ENCODE measurements around the gene LRRC49.

LRRC49 gene

GRCh38 chr15:70892002-70892911 lies at the start of gene LRRC49, which contains the start of gene THAP10:
Gene LRRC49 (plus strand): TSS chr15:70892826. CDS start chr15:70892895, 69 bp downstream.
Gene THAP10 (minus strand): TSS chr15:70892433. CDS start chr15:70892272, 161 bp downstream.
- TF ChIP-seq CTCF (conservative IDR thresholded peaks at IDR 0.05; ENCODE audit: low read length): no peak
- peak; percentile 96 for DNase-seq (ENCODE audit: low read depth)
- H3K4me3 ChIP-seq (ENCODE audit: low read length): peak within 1 kb of the TSS; percentile 88

- no peak for TF ChIP-seq CTCF (conservative IDR thresholded peaks at IDR 0.05; ENCODE audit: low read length)
- DNase-seq (ENCODE audit: low read depth): no peak
- H3K4me3 ChIP-seq (ENCODE audit: low read length): no peak overlapping the region
Observed at GRCh38 chr15:70845602-70846360, 46.8 kb upstream of the LRRC49 start.

GRCh38 chr15:70851889-70852288 lies 40.7 kb upstream of the LRRC49 start:
- H3K4me3 ChIP-seq (ENCODE audit: low read length): peak overlapping the region; percentile 92
- no peak for DNase-seq (ENCODE audit: low read depth)
- TF ChIP-seq CTCF (conservative IDR thresholded peaks at IDR 0.05; ENCODE audit: low read length): no peak

GRCh38 chr15:70852501-70853317 lies 39.9 kb upstream of the LRRC49 start:
- H3K4me3 ChIP-seq (ENCODE audit: low read length): peak overlapping the region; percentile 92
- TF ChIP-seq CTCF (conservative IDR thresholded peaks at IDR 0.05; ENCODE audit: low read length): no peak
- peak; percentile 73 for DNase-seq (ENCODE audit: low read depth)

- no peak for TF ChIP-seq CTCF (conservative IDR thresholded peaks at IDR 0.05; ENCODE audit: low read length)
Observed at GRCh38 chr15:70853318-70853972, 39.2 kb upstream of the LRRC49 start.

GRCh38 chr15:70853973-70854665 lies 38.5 kb upstream of the LRRC49 start, which contains the start of gene LARP6:
Gene LARP6 (minus strand): TSS chr15:70854157. CDS start chr15:70854088, 69 bp downstream.
- peak within 1 kb of the TSS; percentile 92 for H3K4me3 ChIP-seq (ENCODE audit: low read length)
- DNase-seq (ENCODE audit: low read depth): peak; percentile 53
- no peak for TF ChIP-seq CTCF (conservative IDR thresholded peaks at IDR 0.05; ENCODE audit: low read length)

More at GRCh38 chr15:70853318-70853972, 39.2 kb upstream of the LRRC49 start:
- peak overlapping the region; percentile 92 for H3K4me3 ChIP-seq (ENCODE audit: low read length)
- DNase-seq (ENCODE audit: low read depth): peak; percentile 58

Data from AG10803 (cell line).